HepG2 (cell line): Measurements from ENCODE around the gene TBC1D22A. TPM values are rescaled to one million over a fixed set of nuclear protein-coding genes. Genes with fewer than 3 reads are reported as not detected.

Experiments used
- ARNT ChIP-seq: fragments of 450-650 bp; IDR thresholded peaks from 2 replicates; pipeline ENCODE4 v1.6.1; 2017
- CEBPG ChIP-seq: IDR thresholded peaks from 2 replicates; pipeline ENCODE4 v1.6.1; 2016
- CREB1 ChIP-seq, 2 experiments: fragments of 450-650 bp in 1 of 2; IDR thresholded peaks; 2 replicates each; pipeline ENCODE4 v1.6.1; 2016 to 2017; ENCODE audit warnings: control low read depth in 1 of 2, mild to moderate bottlenecking in 1 of 2, missing compliant biosample characterization in 1 of 2, missing genetic modification characterization in 1 of 2
- PAX8 ChIP-seq: sonication (generic); formaldehyde crosslinking; IDR thresholded peaks from 2 replicates; pipeline ENCODE4 v1.8.0; 2022; ENCODE audit warnings: mild to moderate bottlenecking, missing genetic modification reagents, borderline replicate concordance
- SCMH1 ChIP-seq: sonication (generic); formaldehyde crosslinking; IDR thresholded peaks from 2 replicates; pipeline ENCODE4 v1.9.0; 2021; ENCODE audit warnings: missing genetic modification reagents, mild to moderate bottlenecking, borderline replicate concordance
- ZNF354B ChIP-seq: sonication (generic); formaldehyde crosslinking; IDR thresholded peaks from 2 replicates; pipeline ENCODE4 v1.8.0; 2022; ENCODE audit warnings: mild to moderate bottlenecking, missing genetic modification reagents
- ZNF430 ChIP-seq: sonication (generic); formaldehyde crosslinking; IDR thresholded peaks from 2 replicates; pipeline ENCODE4 v1.9.0; 2021; ENCODE audit warnings: mild to moderate bottlenecking, missing genetic modification reagents
- ZNF557 ChIP-seq: sonication (generic); formaldehyde crosslinking; IDR thresholded peaks from 2 replicates; pipeline ENCODE4 v1.4.0; 2020; ENCODE audit warnings: missing genetic modification reagents
- ZNF629 ChIP-seq: sonication (generic); formaldehyde crosslinking; conservative IDR thresholded peaks from 2 replicates; pipeline ENCODE4 v1.5.0; 2020; ENCODE audit warnings: missing genetic modification reagents
- ZNF768 ChIP-seq: sonication (generic); formaldehyde crosslinking; IDR thresholded peaks from 2 replicates; pipeline ENCODE4 v1.4.0; 2020; ENCODE audit warnings: missing genetic modification reagents
- ZNF792 ChIP-seq: IDR thresholded peaks from 2 replicates; pipeline ENCODE4 v1.6.1; 2016
- polyA plus RNA-seq, 8 experiments: library from polyadenylated mRNA; depleted of rRNA in 3 of 8; stranded (reverse) in 7 of 8; unstranded in 1 of 8; fragments of >200 nt; fragmentation: Illumina TruSeq in 4 of 8; extraction: Trizol in 4 of 8; gene quantifications; 2 replicates each; pipeline versions ENCODE4 v1.2.1 to v1.2.3, GENCODE V29; 2011 to 2016; ENCODE audit warnings: low read depth in 4 of 8, missing spikeins in 1 of 8, mixed read lengths in 1 of 8; ENCODE audit not compliant: insufficient read depth in 1 of 8
- total RNA-seq, 5 experiments: library from RNA; depleted of rRNA; stranded (reverse); fragments of >200 nt; fragmentation: Illumina TruSeq; extraction: Trizol; gene quantifications; 2 replicates each; pipeline ENCODE4 v1.2.3, GENCODE V29; 2016; ENCODE audit warnings: low read depth in 1 of 5
- TF ChIP-seq, protein P1 (sequence below), 2 experiments: fragments of 450-650 bp in 1 of 2; sonication (generic) in 1 of 2; formaldehyde crosslinking in 1 of 2; IDR thresholded peaks; 2 replicates each; pipeline versions ENCODE4 v1.6.1 to v1.8.0; 2016 to 2022; ENCODE audit warnings: antibody characterized with exemption in 1 of 2, mild to moderate bottlenecking in 1 of 2, missing genetic modification reagents in 1 of 2
- TF ChIP-seq, protein P2 (sequence below): sonication (generic); formaldehyde crosslinking; IDR thresholded peaks from 2 replicates; pipeline ENCODE4 v1.8.0; 2022; ENCODE audit warnings: missing genetic modification reagents, mild to moderate bottlenecking, inconsistent platforms, borderline replicate concordance
- TF ChIP-seq, protein P3 (sequence below): sonication (generic); formaldehyde crosslinking; IDR thresholded peaks from 2 replicates; pipeline ENCODE4 v1.8.0; 2022; ENCODE audit warnings: low read depth, missing genetic modification reagents

Gene TBC1D22A
- total and polyA plus RNA-seq, 2 of the 13 experiments (the other 11 are each of a cell fraction or from before 2014, with no cell fraction given) = 17.3 to 18.0 TPM

DNA sequence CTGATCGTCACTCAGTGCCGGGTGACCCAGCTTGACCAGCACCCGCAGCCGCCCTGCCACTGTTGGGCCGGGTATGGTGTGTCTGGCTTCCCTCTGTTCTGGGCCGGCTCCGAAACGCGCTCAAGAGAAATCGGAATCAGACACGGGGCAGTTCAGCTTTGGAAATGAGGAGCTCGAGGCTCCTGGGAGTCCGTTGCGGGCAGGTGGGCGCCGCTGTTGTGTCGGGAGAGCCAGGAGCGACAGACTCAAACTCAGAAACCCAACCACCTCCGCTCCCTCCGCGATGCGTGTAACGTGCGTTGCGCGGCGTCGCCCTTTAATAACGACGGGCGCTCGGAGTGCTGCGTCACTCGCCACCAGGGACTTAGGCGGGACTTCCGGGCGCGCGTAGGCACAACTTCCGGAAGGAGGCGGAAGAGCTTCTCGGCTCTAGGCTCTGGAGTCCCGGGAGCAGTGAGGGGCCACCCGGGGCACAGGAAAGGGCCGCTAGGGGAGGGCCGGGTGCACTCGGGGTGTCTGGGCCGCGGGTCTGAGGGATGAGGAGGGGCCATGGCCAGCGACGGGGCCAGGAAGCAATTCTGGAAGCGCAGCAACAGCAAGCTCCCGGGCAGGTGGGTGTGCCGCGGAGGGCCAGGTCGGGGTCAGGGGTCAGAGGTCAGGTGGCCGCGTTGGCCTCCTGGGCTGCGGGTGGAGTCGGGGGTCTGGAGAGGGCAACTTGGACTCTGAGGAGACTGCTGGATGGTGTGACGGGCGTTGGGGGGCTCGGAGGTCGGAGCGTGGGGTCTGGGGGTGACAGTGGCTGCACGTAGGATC lies at the start of gene TBC1D22A (continued):
- TF ChIP-seq, protein P1, sequence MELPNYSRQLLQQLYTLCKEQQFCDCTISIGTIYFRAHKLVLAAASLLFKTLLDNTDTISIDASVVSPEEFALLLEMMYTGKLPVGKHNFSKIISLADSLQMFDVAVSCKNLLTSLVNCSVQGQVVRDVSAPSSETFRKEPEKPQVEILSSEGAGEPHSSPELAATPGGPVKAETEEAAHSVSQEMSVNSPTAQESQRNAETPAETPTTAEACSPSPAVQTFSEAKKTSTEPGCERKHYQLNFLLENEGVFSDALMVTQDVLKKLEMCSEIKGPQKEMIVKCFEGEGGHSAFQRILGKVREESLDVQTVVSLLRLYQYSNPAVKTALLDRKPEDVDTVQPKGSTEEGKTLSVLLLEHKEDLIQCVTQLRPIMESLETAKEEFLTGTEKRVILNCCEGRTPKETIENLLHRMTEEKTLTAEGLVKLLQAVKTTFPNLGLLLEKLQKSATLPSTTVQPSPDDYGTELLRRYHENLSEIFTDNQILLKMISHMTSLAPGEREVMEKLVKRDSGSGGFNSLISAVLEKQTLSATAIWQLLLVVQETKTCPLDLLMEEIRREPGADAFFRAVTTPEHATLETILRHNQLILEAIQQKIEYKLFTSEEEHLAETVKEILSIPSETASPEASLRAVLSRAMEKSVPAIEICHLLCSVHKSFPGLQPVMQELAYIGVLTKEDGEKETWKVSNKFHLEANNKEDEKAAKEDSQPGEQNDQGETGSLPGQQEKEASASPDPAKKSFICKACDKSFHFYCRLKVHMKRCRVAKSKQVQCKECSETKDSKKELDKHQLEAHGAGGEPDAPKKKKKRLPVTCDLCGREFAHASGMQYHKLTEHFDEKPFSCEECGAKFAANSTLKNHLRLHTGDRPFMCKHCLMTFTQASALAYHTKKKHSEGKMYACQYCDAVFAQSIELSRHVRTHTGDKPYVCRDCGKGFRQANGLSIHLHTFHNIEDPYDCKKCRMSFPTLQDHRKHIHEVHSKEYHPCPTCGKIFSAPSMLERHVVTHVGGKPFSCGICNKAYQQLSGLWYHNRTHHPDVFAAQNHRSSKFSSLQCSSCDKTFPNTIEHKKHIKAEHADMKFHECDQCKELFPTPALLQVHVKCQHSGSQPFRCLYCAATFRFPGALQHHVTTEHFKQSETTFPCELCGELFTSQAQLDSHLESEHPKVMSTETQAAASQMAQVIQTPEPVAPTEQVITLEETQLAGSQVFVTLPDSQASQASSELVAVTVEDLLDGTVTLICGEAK (IDR thresholded peaks at IDR 0.05) = peak; percentile 86
- TF ChIP-seq, protein P1 (CRISPR knock-in tag; IDR thresholded peaks at IDR 0.05) = peak; percentile 35; the same call in 1 of the 2 replicates
- TF ChIP-seq ZNF557 (CRISPR knock-in tag) (peak; percentile 67), ZNF768 (CRISPR knock-in tag) (peak; percentile 76; the same call in 1 of the 2 replicates), CREB1 (IDR thresholded peaks at IDR 0.05) (peak; percentile 98), CREB1 (CRISPR knock-in tag; IDR thresholded peaks at IDR 0.05) (peak; percentile 99), ZNF430 (CRISPR knock-in tag) (peak; percentile 88), SCMH1 (CRISPR knock-in tag) (no peak), ZNF792 (peak; percentile 92), CEBPG (CRISPR knock-in tag) (peak; percentile 45), PAX8 (CRISPR knock-in tag) (peak; percentile 41), ZNF629 (CRISPR knock-in tag) (peak; percentile 32; the same call in 1 of the 2 replicates), ARNT (no peak), ZNF354B (CRISPR knock-in tag) (no peak)
- TF ChIP-seq, protein P2, sequence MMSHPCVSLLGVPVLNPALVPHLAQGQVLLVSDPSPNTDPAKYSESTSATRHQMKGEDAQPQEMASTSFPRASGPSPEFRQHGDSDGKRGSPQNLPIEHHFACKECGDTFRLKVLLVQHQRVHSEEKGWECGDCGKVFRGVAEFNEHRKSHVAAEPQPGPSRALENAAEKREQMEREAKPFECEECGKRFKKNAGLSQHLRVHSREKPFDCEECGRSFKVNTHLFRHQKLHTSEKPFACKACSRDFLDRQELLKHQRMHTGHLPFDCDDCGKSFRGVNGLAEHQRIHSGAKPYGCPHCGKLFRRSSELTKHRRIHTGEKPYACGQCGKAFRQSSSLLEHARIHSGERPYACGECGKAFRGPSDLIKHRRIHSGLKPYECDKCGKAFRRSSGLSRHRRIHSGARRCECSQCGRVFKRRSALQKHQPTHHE (CRISPR knock-in tag) = peak; percentile 80; the same call in 1 of the 2 replicates
- TF ChIP-seq, protein P3, sequence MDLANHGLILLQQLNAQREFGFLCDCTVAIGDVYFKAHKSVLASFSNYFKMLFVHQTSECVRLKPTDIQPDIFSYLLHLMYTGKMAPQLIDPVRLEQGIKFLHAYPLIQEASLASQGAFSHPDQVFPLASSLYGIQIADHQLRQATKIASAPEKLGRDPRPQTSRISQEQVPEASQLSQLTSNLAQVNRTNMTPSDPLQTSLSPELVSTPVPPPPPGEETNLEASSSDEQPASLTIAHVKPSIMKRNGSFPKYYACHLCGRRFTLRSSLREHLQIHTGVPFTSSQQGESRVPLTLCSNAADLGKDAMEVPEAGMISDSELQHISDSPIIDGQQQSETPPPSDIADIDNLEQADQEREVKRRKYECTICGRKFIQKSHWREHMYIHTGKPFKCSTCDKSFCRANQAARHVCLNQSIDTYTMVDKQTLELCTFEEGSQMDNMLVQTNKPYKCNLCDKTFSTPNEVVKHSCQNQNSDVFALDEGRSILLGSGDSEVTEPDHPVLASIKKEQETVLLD (CRISPR knock-in tag) = peak; percentile 68; the same call in 1 of the 2 replicates
